HG03354 (cell line): ENCODE data around the gene DYNLT1.
A peak's percentile ranks its signal among the peaks of the same experiment; 100 is the strongest.
"Not testable (repeated sequence)": the region's sequence is repeated elsewhere in the genome, so short reads cannot be mapped to it uniquely, and the experiment has no call there.

Source experiments
- ATAC-seq: cut with Tn5 transposase; IDR thresholded peaks from one replicate; pipeline ENCODE4 v1.9.1; 2021; ENCODE audit warnings: mild to moderate bottlenecking; ENCODE audit not compliant: unreplicated experiment, poor library complexity, severe bottlenecking

DYNLT1 gene

DNA sequence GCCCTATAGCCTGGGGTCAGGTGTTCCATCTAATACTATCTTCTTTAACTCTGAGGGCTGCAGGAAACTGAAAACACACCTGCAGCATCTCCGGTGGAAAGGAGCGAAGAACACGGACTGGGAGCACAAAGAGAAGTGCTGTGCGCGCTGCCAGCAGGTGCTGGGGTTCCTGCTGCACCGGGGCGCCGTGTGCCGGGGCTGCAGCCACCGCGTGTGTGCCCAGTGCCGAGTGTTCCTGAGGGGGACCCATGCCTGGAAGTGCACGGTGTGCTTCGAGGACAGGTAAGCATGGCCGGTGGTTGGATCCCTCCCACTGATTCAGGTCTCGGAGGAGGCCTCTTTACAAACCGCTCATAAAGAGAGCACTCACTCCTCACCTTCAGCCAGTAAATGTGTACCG, 20.8 kb upstream of the DYNLT1 start:
- no peak for ATAC-seq

DNA sequence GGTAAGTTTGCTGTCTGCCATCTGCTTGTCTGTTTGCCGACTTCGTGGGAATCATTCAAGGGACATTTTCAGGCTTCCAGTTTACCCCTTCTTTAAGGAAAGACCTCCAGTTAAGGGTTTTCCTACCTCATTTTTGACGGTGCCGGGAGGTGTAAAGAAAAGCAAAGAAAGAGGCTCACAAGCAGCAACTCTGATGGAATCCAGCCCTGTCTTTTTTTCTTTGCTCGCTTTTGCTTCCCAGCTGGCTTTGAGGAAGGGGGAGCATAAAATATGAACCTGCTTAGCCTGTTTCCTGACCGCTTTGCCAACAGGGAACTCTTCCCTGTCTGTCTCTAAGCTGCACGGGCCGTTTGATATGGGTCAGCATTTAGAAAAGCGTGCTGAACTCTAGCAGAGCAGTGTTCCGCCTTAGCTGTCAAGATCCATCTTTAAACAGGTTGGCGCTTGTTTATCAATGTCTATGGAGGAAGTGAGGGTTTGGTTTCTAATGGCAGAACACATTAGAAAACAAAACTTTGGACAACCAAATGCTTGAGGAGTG, 19.2 kb upstream of the DYNLT1 start:
- no peak for ATAC-seq

DNA sequence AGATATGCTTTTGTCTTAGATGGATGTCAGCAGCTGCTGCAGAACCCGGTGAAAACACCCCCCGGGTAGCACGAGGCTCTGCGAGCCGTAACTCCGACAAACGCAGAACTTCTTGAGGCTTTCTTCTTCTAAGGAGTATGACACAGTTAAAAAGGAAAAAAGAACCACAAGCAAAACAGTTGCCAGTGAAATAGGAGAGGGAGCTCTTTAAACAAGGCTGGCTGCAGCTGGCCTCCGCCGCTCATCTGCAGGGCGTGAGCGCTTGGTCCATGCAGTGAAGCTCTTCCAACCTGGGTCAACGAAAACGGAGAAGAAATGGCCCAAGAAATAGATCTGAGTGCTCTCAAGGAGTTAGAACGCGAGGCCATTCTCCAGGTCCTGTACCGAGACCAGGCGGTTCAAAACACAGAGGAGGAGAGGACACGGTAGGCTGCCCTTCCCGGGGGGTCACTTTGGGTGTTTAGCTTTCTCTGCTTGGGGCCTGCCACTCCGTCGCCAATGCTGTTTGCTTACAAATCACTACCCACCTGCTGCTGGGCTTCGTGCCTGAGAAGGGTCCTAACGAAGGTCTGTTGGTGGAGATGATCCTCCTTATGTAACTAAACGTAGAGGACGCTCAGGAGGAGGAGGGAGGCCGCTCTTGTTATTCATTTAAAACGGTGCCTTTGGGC, 18.5 kb upstream of the DYNLT1 start:
- ATAC-seq, result no peak

DNA sequence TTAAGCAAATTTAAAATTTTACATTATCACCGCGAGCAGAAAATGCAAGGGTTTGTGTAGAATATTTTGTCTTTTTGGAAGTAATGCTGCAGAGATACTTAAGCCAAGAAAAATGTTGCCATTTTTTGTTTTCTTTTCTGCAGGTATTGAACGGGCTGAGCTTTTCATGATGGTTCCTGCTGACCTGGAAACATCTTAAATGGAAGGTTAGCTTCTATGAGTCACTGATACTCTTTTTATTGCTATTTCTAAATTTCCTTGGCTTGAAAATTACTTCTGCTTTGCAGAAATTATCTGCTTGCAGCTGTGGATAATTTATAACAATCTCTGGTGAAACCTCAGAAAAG, 18.0 kb upstream of the DYNLT1 start:
- ATAC-seq, result no peak

DNA sequence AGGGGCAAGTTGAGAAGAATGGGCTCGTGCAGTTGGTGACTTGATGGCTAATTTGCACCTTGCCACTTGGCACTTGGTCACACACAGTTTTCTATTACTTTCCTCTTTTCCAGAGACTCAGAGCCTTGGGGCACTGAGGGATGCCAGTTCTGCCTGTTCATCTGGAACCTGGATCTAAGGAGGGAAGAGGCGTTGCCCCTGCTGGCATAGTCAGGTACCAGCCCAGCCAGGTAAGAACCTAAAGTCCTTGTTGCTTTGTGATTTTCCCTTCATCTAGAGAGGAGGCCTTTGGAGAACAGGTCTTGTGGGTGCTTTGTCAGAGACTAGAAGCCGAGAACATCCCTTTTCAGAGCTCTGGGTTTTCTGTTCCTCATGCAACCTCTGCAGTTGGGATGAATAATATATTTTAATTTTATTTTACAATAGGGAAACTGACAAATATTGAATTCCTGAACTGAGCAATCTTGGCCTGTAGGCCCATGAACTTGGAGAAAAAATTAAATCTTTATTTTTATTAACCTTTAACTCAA, 16.7 kb upstream of the DYNLT1 start:
- no peak for ATAC-seq

DNA sequence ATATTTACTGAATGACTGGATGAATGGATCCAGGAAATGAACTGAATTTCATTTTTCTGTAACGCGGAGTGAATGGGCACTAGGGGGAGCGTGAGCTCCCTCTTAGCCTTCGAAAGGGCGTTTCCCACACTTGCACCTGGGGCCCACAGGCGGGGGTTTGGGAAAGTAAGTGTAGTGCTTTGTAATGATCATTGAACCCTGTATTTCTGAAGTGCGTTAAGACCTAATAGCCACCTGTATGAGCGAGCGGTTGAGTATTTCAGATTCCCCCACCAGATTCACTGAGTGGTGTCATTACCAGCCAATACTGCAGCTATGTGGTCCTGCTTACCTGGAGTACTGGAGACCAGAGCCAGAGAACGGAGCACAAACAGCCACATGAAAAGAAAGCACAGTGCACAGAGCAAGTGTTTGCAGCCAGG, 15.8 kb upstream of the DYNLT1 start:
- peak; percentile 65 for ATAC-seq

DNA sequence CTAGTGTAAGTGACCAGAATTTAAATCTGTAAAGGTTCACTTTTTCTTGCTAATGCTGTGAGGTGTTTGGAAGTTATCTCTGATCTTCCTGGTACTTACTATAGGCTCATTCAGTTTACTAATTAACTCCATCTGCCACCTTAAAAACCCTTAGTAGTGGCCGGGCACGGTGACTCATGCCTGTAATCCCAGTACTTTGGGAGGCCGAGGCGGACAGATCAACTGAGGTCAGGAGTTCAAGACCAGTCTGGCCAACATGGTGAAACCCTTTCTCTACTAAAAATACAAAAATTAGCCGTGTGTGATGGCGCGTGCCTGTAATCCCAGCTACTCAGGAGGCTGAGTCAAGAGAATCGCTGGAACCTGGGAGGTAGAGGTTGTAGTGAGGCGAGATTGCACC, 12.4 kb upstream of the DYNLT1 start:
- not testable (repeated sequence) for ATAC-seq

DNA sequence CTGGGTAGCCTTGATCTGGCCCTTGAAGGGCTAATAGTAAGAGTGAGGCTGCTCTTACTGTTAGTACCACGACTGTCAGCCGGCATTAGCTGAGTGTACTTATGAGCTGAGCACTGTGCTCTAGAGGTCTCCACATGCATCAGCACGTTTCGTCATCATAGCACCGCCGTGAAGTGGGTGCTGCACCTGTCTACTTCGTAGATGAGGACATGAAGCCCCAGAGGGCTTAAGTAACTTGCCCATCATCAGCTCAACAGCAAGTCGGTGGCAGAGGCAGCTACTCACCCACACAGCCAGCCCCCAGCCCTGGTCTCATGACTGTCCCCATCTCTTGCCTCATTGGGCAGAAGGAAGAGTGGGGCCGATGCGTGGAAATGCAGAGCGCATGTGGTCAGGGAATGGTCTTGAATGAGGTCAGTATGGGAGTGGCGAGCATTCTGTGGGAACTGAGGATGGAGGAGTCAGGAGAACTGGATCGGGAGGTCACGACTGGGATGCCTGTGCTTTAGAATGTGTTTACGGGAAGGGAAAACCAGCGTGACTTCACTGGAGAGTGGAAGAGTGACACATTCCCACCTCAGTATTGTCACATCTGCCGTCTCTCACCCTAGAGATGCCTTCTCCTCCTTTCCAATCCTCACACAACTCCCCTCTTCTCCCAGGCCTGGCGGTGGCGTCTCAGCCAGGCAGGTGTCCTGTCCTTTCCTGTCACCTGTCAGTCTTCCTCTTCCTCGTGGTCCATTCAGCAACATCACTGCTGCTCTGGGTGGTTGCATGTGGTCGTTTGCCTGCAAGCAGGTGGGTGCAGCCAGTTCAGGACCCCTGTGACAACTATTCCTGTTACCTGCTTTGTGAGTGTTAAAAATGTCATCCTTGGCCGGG, 11.3 kb upstream of the DYNLT1 start:
- ATAC-seq, result no peak

DNA sequence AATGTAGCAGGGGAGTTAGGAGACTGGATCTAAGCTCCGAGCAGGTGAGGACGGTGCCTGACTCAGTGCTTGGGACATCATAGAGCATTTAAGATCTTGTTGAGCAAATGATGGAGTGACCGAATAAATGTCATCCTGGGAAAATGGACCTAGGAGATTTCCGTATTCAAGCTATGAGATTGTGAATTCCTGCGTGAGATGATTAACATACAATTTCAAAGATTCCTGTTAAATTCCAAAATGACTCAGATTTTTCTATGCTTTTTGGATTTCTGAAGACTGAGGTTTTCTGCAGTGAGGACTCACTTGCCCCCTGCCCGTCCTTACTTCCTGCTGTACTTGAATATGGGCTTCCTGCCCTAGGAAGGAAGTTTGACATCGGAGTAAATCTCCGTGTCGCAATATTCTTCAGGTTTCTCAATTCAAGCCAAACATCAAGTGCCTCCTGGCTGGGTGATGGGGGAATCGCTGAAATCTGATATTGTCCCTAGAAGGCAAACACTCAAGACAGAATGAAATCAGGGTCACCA, 10.5 kb upstream of the DYNLT1 start:
- no peak for ATAC-seq

DNA sequence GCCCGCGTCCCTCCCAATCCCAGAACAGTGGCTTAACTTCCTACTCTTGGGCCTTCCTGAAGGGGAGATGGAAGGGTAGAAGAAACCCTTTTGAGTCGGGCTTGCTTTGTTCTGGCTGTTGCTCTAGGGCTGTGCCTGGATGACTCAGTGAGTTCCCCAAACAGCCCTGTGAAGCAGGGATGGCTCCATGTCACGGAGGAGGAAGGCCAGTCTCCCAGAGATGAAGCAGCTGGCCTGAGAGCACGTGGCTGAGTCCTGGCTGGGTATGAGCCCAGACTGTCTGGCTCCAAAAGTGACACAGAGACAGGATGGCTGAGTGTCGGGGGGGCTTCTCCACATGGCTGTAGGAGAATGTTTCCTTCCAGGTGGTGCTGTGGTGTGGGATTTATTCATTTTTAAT, 10.0 kb upstream of the DYNLT1 start:
- no peak for ATAC-seq

DNA sequence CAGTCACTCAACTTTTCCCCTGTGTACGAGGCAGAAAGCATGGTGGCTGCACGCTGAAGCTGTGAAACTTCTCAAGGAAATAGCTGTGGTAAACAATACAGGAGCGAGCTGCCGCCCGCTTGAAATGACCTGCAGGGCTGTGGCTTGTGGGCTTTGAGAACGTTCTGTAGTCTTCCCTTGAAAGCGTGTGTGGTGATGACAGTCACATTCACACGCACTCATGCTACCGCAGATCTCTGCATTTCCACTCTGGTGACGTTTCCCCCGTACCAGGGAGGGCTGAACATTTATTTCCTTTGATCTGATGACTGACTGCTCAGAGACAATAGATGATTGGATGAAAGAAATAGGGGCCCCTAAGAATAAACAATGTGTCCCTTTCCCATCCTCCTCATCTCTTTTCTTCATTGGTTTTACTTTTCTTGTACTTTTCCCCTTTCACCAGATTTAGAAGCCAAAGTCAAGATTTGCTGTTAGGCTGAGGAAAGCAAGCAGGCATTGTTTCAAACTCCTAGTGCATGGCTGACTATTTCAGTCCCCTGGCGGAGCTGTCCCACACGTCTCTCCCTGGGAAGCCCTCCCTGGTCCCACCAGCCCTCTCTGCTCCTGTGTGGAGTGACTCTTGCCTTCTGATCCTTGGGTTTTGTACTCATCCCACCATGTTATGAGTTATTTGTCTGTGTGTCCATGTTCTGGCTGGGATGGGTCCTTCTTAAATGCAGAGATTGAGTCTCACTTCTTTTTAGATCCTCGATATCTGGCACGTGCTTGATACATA, 9.2 kb upstream of the DYNLT1 start:
- ATAC-seq, result peak; percentile 49

DNA sequence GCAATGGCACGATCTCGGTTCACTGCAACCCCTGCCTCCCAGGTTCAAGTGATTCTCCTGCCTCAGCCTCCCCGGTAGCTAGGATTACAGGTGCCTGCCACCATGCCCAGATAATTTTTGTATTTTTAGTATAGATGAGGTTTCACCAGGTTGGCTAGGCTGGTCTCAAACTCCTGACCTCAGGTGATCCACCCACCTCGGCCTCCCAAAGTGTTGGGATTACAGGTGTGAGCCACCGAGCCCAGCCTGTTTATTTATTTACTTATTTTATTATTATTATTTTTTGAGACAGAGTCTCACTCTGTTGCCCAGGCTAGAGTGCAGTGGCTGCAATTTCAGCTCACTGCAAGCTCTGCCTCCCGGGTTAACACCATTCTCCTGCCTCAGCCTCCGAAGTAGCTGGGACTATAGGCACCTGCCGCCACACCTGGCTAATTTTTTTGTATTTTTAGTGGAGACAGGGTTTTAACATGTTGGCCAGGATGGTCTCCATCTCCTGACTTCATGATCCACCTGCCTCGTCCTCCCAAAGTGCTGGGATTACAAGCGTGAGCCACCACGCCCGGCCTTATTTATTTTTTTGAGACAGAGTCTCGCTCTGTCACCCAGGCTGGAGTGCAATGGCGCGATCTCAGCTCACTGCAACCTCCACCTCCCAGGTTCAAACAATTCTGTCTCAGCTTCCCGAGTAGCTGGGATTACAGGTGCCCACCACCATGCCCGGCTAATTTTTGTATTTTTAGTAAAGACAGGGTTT, 7.6 kb upstream of the DYNLT1 start:
- ATAC-seq, result not testable (repeated sequence)

DNA sequence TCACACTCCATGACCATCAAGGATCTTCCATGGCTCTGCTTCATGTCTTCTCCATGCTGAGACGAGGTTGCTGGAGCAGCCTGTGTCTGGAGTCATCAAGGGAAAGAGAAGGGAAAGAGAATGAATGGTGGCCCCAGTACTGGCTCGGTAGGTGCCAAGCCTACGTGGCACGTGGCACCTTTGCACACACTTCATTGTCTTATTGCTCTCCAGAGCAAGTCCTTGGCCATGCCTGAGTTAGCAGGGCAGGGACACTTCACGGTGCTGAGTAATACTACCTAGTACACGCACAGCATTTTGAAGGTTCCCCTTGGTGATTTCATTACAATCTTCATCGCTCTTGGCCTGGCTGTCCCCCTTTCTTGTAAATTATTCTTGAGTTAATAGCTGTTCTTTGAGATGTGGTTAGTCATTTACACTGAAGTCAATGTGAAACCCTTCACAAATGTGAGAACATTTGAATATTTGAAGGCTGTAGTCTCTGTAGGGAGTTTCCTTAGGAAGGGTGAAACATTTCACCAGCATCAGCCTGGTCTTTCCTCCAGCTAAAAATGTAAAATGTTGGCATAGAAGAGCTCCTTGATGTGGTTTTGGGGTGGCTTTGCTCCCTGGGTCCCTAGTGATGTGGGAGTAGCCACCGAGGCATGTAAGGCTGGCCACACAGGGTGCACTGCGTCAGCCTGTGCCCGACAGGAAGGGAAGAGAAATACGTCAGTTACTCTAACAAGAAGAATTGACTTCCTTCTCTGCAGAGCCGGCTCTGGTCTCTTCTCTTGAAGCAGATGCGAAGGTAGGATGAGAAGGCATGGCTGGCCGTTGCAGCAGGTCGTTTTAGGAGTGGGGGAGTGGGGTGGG, 5.0 kb upstream of the DYNLT1 start, which contains the start of gene SYTL3:
SYTL3 (plus strand) TSS at position 766 of the 855 bp plus-strand sequence. CDS start 13,215 bp downstream, outside the sequence.
- peak; percentile 51 for ATAC-seq

DNA sequence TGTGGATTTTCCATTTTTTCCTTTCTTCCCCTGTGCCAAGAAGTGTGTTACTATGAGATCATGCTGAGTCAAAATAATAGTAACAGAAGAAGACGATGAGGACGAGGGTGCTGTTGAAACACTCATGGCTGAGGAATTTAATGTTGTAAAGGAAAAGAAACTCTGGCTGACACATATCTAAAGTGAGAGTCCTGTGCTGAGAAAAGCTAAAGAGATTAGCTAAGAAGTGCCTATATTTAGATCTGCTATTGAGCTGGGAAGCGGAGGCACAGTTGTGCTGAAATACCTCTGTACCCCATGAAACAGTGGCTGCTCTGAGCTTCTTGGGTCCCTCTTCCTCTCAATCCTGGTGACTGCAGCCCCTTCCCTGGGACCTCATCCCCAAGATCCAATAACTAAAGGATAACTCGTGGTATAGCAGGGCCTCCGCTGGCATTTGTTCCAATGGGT, 4.2 kb upstream of the DYNLT1 start:
- ATAC-seq, result peak; percentile 21

DNA sequence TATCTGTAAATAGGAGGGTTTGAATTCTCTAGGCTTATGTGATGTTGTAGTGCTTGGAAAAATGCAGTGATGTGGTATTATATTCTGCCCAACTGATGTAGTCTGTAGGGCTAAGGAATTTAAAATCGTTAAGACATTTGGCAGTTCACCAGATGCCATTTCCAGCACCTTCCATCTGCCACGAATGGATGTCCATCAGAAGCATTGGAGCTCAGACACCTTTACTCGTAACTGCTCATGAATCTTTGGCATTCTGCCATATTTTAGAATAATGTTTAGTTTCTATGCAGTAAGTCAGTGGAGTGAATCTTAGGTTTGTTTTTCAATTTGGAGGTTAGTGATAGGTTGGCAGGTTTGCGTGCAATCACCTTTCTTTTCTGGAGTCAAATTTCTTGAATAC, 3.0 kb upstream of the DYNLT1 start:
- no peak for ATAC-seq

DNA sequence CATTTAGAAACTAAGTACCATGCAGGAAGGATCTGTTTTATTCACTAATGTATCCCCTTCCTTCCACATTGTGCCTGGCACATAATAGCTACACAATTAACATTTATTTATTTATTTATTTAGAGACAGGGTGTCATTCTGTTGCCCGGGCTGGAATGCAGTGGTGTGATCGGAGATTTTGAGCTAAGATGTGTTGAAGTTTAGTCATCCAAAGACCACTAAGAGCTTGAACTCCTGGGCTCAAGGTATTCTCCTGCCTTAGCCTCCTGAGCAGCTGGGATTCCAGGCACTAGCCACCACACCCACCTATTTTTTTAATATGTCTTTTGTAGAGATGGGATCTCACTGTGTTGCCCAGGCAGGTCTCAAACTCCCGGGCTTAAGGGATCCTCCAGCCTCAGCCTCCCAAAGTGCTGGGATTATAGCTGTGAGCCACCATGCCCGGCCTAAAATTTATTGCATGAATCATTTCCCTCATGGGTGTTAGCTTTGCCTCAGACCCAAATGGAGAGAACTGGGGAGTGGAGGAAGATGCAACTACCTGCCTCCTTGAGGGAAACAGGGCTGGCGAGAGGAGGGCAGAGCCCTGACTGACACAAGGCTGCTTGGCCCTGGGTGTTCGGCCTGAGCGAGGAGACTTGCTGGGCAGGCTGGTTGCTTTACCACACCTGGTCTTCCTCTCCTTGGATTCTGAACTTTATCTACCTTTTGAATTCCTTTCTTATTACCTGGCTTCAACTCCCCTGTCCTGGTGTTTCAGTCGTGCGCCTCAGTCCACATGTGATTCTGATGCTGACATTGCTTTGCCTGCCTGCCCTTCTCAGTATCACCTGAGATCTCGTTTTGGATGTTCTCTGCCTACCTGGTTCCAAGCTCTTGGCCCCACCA, 1.7 kb upstream of the DYNLT1 start:
- ATAC-seq, result no peak
